CD4-positive, alpha-beta T cell treated with Interleukin-15 for 1 hour (primary cell): ENCODE results near the gene FLYWCH1.

Experiments used
- DNase-seq: peaks from one replicate; pipeline ENCODE4 v3.0.0-alpha.2; 2020

Gene FLYWCH1

GRCh38 chr16:2971134-2971984 lies 59.6 kb downstream of the FLYWCH1 start:
- no peak for DNase-seq

- no peak for DNase-seq
Measured at GRCh38 chr16:2971985-2972784, 60.5 kb downstream of the FLYWCH1 start.

- no peak for DNase-seq
Measured at GRCh38 chr16:2973093-2973492, 61.4 kb downstream of the FLYWCH1 start.

- DNase-seq: no peak
Measured at GRCh38 chr16:2973605-2974318, 62.0 kb downstream of the FLYWCH1 start.

GRCh38 chr16:2974319-2975056 lies 62.8 kb downstream of the FLYWCH1 start:
- DNase-seq: no peak

GRCh38 chr16:2975161-2975795 lies 63.5 kb downstream of the FLYWCH1 start:
- no peak for DNase-seq

GRCh38 chr16:2976201-2976600 lies 64.5 kb downstream of the FLYWCH1 start:
- no peak for DNase-seq

- no peak for DNase-seq
Measured at GRCh38 chr16:2976673-2977072, 64.9 kb downstream of the FLYWCH1 start.

GRCh38 chr16:2977440-2977839 lies 65.7 kb downstream of the FLYWCH1 start:
- DNase-seq: no peak

- no peak for DNase-seq
Measured at GRCh38 chr16:2979669-2980226, 68.0 kb downstream of the FLYWCH1 start.

GRCh38 chr16:2980227-2981176 lies 68.8 kb downstream of the FLYWCH1 start, which contains the start of gene PKMYT1:
PKMYT1 (minus strand) TSS chr16:2980446; CDS start chr16:2979657, 789 bp downstream.
- DNase-seq: peak; percentile 93

GRCh38 chr16:2981177-2981898 lies 69.6 kb downstream of the FLYWCH1 start:
- no peak for DNase-seq

- no peak for DNase-seq
Measured at GRCh38 chr16:2981899-2982250, 70.1 kb downstream of the FLYWCH1 start.

GRCh38 chr16:2982402-2982801 lies 70.7 kb downstream of the FLYWCH1 start:
- DNase-seq: no peak

- DNase-seq: peak; percentile 70
Measured at GRCh38 chr16:2983706-2984136, 72.0 kb downstream of the FLYWCH1 start.

GRCh38 chr16:2985462-2985861 lies 73.7 kb downstream of the FLYWCH1 start:
- no peak for DNase-seq

GRCh38 chr16:2985893-2986355 lies 74.2 kb downstream of the FLYWCH1 start:
- no peak for DNase-seq

GRCh38 chr16:2986623-2987188 lies 75.0 kb downstream of the FLYWCH1 start:
- DNase-seq: no peak

- DNase-seq: no peak
Measured at GRCh38 chr16:2987286-2987685, 75.6 kb downstream of the FLYWCH1 start.
